Stimulated activated CD4-positive, alpha-beta T cell treated with anti-CD3 and anti-CD28 coated beads, Interleukin-15, amount 100 ng/mL, for 24 hours (primary cell): ENCODE data around the gene VPS26C.

Experiments
- DNase-seq: peaks from one replicate; pipeline ENCODE4 v3.0.0-alpha.2; 2020

VPS26C gene

GRCh38 chr21:37200641-37201480, 66.3 kb downstream of the VPS26C start:
- DNase-seq = no peak

- no peak for DNase-seq
These were observed 67.8 kb downstream of the VPS26C start for GRCh38 chr21:37199057-37199924.

- no peak for DNase-seq
These were observed 69.4 kb downstream of the VPS26C start for GRCh38 chr21:37197746-37198145.

GRCh38 chr21:37196847-37197246, 70.3 kb downstream of the VPS26C start:
- DNase-seq = no peak

- no peak for DNase-seq
These were observed 71.5 kb downstream of the VPS26C start for GRCh38 chr21:37195610-37196009.

GRCh38 chr21:37195059-37195458, 72.1 kb downstream of the VPS26C start:
- DNase-seq = no peak

- DNase-seq = no peak
These were observed 73.5 kb downstream of the VPS26C start for GRCh38 chr21:37193676-37194075.

GRCh38 chr21:37193006-37193405, 74.1 kb downstream of the VPS26C start:
- DNase-seq = no peak

GRCh38 chr21:37192019-37192418, 75.1 kb downstream of the VPS26C start:
- DNase-seq = no peak

- DNase-seq = no peak
These were observed 78.3 kb downstream of the VPS26C start for GRCh38 chr21:37188825-37189224.

- no peak for DNase-seq
These were observed 80.2 kb downstream of the VPS26C start for GRCh38 chr21:37186983-37187382.

GRCh38 chr21:37184784-37185593, 82.1 kb downstream of the VPS26C start:
- DNase-seq = no peak

- no peak for DNase-seq
These were observed 83.4 kb downstream of the VPS26C start for GRCh38 chr21:37183749-37184148.

GRCh38 chr21:37182222-37182621, 84.9 kb downstream of the VPS26C start:
- no peak for DNase-seq

- no peak for DNase-seq
These were observed 86.1 kb downstream of the VPS26C start for GRCh38 chr21:37181059-37181458.

GRCh38 chr21:37176716-37177115, 90.4 kb downstream of the VPS26C start:
- DNase-seq = no peak
